Endodermal cell (in vitro differentiated cells): ENCODE results near the gene PER2. TPM values are rescaled to one million over a fixed set of nuclear protein-coding genes. Genes with fewer than 3 reads are reported as not detected.

ENCODE experiments used
- DNase-seq: peaks from one replicate; pipeline ENCODE4 v3.0.0-alpha.2; 2017
- H3K27ac ChIP-seq: 2 replicates; pipeline ENCODE4 v1.5.1; 2013; ENCODE audit warnings: mild to moderate bottlenecking, low read depth, low read length, moderate library complexity
- H3K27me3 ChIP-seq: 2 replicates; pipeline ENCODE4 v1.6.1; 2013; ENCODE audit warnings: mild to moderate bottlenecking, low read length, moderate library complexity; ENCODE audit not compliant: insufficient read depth, control insufficient read depth, poor library complexity, severe bottlenecking
- H3K36me3 ChIP-seq: 2 replicates; pipeline ENCODE4 v1.7.0; 2013; ENCODE audit warnings: mild to moderate bottlenecking, low read length, moderate library complexity; ENCODE audit not compliant: control insufficient read depth, insufficient read depth
- H3K4me1 ChIP-seq: one replicate; pipeline ENCODE4 v1.7.0; 2013; ENCODE audit warnings: low read length; ENCODE audit not compliant: control insufficient read depth, insufficient read depth
- H3K4me3 ChIP-seq: 2 replicates; pipeline ENCODE4 v1.5.1; 2013; ENCODE audit warnings: mild to moderate bottlenecking, low read length, moderate library complexity
- H3K9ac ChIP-seq: 2 replicates; pipeline ENCODE4 v1.6.1; 2013; ENCODE audit warnings: mild to moderate bottlenecking, low read length, moderate library complexity; ENCODE audit not compliant: poor library complexity, severe bottlenecking; ENCODE audit errors: extremely low read depth
- H3K9me3 ChIP-seq: 2 replicates; pipeline ENCODE4 v1.6.1; 2013; ENCODE audit warnings: mild to moderate bottlenecking, low read length, moderate library complexity; ENCODE audit not compliant: control insufficient read depth
- H3K27ac Mint-ChIP-seq: 2 replicates; pipeline ENCODE4 v1.8.0; 2020; ENCODE audit warnings: mixed read lengths
- H3K27me3 Mint-ChIP-seq: 2 replicates; pipeline ENCODE4 v1.8.0; 2021; ENCODE audit warnings: mild to moderate bottlenecking, mixed read lengths; ENCODE audit not compliant: insufficient read depth
- H3K36me3 Mint-ChIP-seq: 2 replicates; pipeline ENCODE4 v1.8.0; 2020; ENCODE audit warnings: low read depth, mixed read lengths
- H3K4me1 Mint-ChIP-seq: 2 replicates; pipeline ENCODE4 v1.8.0; 2020; ENCODE audit warnings: mixed read lengths
- H3K4me3 Mint-ChIP-seq: 2 replicates; pipeline ENCODE4 v1.8.0; 2020; ENCODE audit warnings: mild to moderate bottlenecking, moderate library complexity, mixed read lengths
- H3K9me3 Mint-ChIP-seq: 2 replicates; pipeline ENCODE4 v1.8.0; 2020; ENCODE audit warnings: mild to moderate bottlenecking, mixed read lengths
- WGBS, 2 experiments: methylation state at CpG; one replicate each; pipeline versions ENCODE4 v1.1.5 to v1.1.7; 2013; ENCODE audit warnings: missing lambda C conversion rate in 2 of 2, mixed read lengths in 1 of 2; ENCODE audit not compliant: insufficient coverage in 1 of 2, insufficient read length in 1 of 2; 5-methylcytosine and 5-hydroxymethylcytosine counted together
- total RNA-seq, 2 donors: library from RNA; stranded (reverse); fragmentation: NEBNext Ultra II Directional in 1 of 2; extraction: Animal tissue kit (Norgen Biotek cat#: 25700) in 1 of 2; gene quantifications; 2 replicates in 1 of 2; 3 replicates in 1 of 2; pipeline ENCODE4 v1.2.1, GENCODE V29; 2021
- TF ChIP-seq, protein P1 (sequence below): fragments of 200-600 bp; sonication (generic); conservative IDR thresholded peaks from 2 replicates; pipeline ENCODE4 v1.5.0; 2021; ENCODE audit warnings: antibody characterized with exemption, mild to moderate bottlenecking

Gene PER2
- total RNA-seq, 2 donors from 2014 or later: 9.7 to 13.5 TPM

DNA sequence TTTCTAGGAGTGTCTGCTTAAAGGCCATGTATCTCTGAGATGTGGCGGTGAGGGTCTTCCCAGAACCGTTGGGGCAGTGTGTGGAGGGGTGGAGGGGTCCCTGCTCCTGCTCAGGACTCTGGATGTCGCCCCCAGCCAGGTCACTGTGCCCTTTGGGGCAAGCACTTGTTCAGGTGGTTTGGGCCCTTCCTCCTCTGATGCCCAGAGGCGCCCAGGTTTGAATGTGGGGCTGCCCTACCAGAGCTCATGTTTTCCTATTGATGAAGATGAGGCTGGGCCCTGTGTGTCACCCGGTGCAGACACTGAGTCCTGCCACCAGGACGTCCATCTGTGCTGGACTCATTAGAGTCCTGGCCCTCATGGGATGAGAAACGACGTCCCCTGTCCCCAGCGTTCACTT, 14.3 kb upstream of the PER2 start:
- H3K4me3 ChIP-seq: no peak overlapping the region
- TF ChIP-seq, protein P1, sequence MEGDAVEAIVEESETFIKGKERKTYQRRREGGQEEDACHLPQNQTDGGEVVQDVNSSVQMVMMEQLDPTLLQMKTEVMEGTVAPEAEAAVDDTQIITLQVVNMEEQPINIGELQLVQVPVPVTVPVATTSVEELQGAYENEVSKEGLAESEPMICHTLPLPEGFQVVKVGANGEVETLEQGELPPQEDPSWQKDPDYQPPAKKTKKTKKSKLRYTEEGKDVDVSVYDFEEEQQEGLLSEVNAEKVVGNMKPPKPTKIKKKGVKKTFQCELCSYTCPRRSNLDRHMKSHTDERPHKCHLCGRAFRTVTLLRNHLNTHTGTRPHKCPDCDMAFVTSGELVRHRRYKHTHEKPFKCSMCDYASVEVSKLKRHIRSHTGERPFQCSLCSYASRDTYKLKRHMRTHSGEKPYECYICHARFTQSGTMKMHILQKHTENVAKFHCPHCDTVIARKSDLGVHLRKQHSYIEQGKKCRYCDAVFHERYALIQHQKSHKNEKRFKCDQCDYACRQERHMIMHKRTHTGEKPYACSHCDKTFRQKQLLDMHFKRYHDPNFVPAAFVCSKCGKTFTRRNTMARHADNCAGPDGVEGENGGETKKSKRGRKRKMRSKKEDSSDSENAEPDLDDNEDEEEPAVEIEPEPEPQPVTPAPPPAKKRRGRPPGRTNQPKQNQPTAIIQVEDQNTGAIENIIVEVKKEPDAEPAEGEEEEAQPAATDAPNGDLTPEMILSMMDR: peak; percentile 40
- H3K4me1 ChIP-seq: peaks cover 4% of the 10 kb centered on the region
- 90 to 95% methylated on average over 6 to 9 of the region's 9 CpGs for WGBS, 2 experiments
- H3K9me3 ChIP-seq: no peaks in the 10 kb centered on the region
- H3K27me3 Mint-ChIP-seq: no peaks in the 10 kb centered on the region
- H3K36me3 Mint-ChIP-seq: no peaks in the 10 kb centered on the region
- H3K4me3 Mint-ChIP-seq: no peak overlapping the region
- H3K27me3 ChIP-seq: no peaks in the 10 kb centered on the region
- no peak overlapping the region for H3K9ac ChIP-seq
- peaks cover 4% of the 10 kb centered on the region for H3K4me1 Mint-ChIP-seq
- H3K27ac ChIP-seq: no peak overlapping the region
- H3K36me3 ChIP-seq: no peaks in the 10 kb centered on the region
- no peak for DNase-seq
- H3K9me3 Mint-ChIP-seq: no peaks in the 10 kb centered on the region
- H3K27ac Mint-ChIP-seq: no peak overlapping the region

DNA sequence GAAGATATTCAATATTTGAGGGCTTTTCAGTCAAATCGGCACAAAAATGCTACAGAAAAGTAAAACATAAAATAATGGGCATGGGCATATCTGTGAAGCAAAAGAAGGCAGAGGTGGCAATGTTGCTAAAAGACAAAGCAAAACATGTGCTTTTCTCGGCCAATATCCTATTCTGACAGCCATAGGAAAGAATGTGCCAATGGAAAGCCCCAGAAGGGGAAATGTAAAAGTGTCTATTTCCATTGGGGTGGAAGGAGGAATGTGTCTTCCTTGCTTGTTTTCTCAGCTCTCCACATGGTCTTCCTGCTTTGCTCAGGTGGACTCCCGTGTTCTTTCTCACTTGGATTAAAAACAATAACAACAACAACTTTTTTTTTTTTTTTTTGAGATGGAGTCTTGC, 13.7 kb upstream of the PER2 start:
- Histone ChIP-seq H3K27me3 (no peaks in the 10 kb centered on the region), H3K36me3 (no peaks in the 10 kb centered on the region), H3K9me3 (no peaks in the 10 kb centered on the region), H3K9ac (no peak overlapping the region), H3K4me1 (peaks cover 4% of the 10 kb centered on the region), H3K27ac (no peak overlapping the region), H3K4me3 (no peak overlapping the region)
- WGBS, 2 experiments: 69 to 94% methylated on average over 2 to 3 of the region's 3 CpGs
- Mint-ChIP-seq H3K36me3 (no peaks in the 10 kb centered on the region), H3K27me3 (no peaks in the 10 kb centered on the region), H3K9me3 (no peaks in the 10 kb centered on the region), H3K27ac (no peak overlapping the region), H3K4me1 (peaks cover 7% of the 10 kb centered on the region), H3K4me3 (no peak overlapping the region)
- TF ChIP-seq, protein P1: no peak
- no peak for DNase-seq

DNA sequence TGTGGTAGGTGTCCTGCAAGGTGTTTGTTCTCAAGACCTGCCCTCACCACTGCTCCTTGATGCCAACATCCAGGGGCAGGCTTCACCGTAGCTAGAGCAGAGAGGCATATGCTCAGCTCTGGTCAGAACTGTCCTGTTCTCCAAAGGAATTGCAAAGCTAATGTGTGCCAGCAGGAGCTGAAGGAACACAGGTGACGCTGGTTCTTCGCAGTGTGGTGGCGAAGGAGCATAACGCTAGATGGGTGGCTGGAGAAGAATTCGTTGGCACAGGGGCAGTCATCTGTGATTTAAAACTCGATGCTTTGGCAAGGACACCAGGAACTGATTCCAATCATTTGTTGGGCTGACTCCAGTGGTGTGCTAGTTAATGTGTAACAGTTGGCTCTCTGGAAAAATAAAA, 11.4 kb upstream of the PER2 start:
- no peak for DNase-seq
- Histone ChIP-seq H3K9ac (no peak overlapping the region), H3K4me3 (no peak overlapping the region), H3K27ac (no peak overlapping the region), H3K27me3 (no peaks in the 10 kb centered on the region), H3K9me3 (no peaks in the 10 kb centered on the region), H3K4me1 (peaks cover 7% of the 10 kb centered on the region), H3K36me3 (no peaks in the 10 kb centered on the region)
- no peak overlapping the region for H3K4me3 Mint-ChIP-seq
- H3K27ac Mint-ChIP-seq: no peak overlapping the region
- TF ChIP-seq, protein P1: no peak
- H3K36me3 Mint-ChIP-seq: no peaks in the 10 kb centered on the region
- peaks cover 6% of the 10 kb centered on the region for H3K27me3 Mint-ChIP-seq
- 90 to 96% methylated on average over 4 to 7 of the region's 7 CpGs for WGBS, 2 experiments
- peaks cover 11% of the 10 kb centered on the region for H3K4me1 Mint-ChIP-seq
- no peaks in the 10 kb centered on the region for H3K9me3 Mint-ChIP-seq
